HepG2 (cell line): Measurements from ENCODE around the gene BBS12.

ENCODE experiments used
- MAFK ChIP-seq, 2 experiments: IDR thresholded peaks in 1 of 2; conservative IDR thresholded peaks in 1 of 2; 2 replicates each; pipeline ENCODE4 v1.6.1; 2011; ENCODE audit warnings: improper control_type of control experiment in 2 of 2, low read length in 2 of 2
- POLR2AphosphoS5 ChIP-seq: IDR thresholded peaks from 2 replicates; pipeline ENCODE4 v1.6.1; 2012; ENCODE audit warnings: low read depth, low read length
- SP1 ChIP-seq, 2 experiments: fragments of 450-650 bp in 1 of 2; sonication (generic) in 1 of 2; formaldehyde crosslinking in 1 of 2; IDR thresholded peaks; 2 replicates each; pipeline versions ENCODE4 v1.4.0 to v1.6.1; 2016 to 2020; ENCODE audit warnings: missing genetic modification reagents in 1 of 2
- SUZ12 ChIP-seq: fragments of 150-350 bp; IDR thresholded peaks from 2 replicates; pipeline ENCODE4 v1.6.1; 2014; ENCODE audit warnings: low read depth, low read length
- ZNF232 ChIP-seq: sonication (generic); formaldehyde crosslinking; IDR thresholded peaks from 2 replicates; pipeline ENCODE4 v1.4.0; 2020; ENCODE audit warnings: missing genetic modification reagents, borderline replicate concordance
- ZNF549 ChIP-seq: sonication (generic); formaldehyde crosslinking; IDR thresholded peaks from 2 replicates; pipeline ENCODE4 v1.5.0; 2020; ENCODE audit warnings: missing genetic modification reagents
- TF ChIP-seq, protein P1 (sequence below): sonication (generic); formaldehyde crosslinking; IDR thresholded peaks from 2 replicates; pipeline ENCODE4 v1.4.0; 2020; ENCODE audit warnings: missing genetic modification reagents
- TF ChIP-seq, protein P2 (sequence below): sonication (generic); formaldehyde crosslinking; IDR thresholded peaks from 2 replicates; pipeline ENCODE4 v1.5.0; 2020; ENCODE audit warnings: mild to moderate bottlenecking, missing genetic modification reagents, moderate library complexity
- TF ChIP-seq, protein P3 (sequence below): sonication (generic); formaldehyde crosslinking; IDR thresholded peaks from 2 replicates; pipeline ENCODE4 v1.4.0; 2020; ENCODE audit warnings: missing genetic modification reagents
- TF ChIP-seq, protein P4 (sequence below): sonication (generic); formaldehyde crosslinking; IDR thresholded peaks from 2 replicates; pipeline ENCODE4 v1.9.0; 2021; ENCODE audit warnings: missing genetic modification reagents, borderline replicate concordance
- TF ChIP-seq, protein P5 (sequence below): sonication (generic); formaldehyde crosslinking; IDR thresholded peaks from 2 replicates; pipeline ENCODE4 v1.5.1; 2020; ENCODE audit warnings: missing genetic modification reagents, mild to moderate bottlenecking, borderline replicate concordance
- TF ChIP-seq, protein P6 (sequence below): conservative IDR thresholded peaks from 2 replicates; pipeline ENCODE4 v1.6.1; 2018; ENCODE audit warnings: missing genetic modification reagents

DNA sequence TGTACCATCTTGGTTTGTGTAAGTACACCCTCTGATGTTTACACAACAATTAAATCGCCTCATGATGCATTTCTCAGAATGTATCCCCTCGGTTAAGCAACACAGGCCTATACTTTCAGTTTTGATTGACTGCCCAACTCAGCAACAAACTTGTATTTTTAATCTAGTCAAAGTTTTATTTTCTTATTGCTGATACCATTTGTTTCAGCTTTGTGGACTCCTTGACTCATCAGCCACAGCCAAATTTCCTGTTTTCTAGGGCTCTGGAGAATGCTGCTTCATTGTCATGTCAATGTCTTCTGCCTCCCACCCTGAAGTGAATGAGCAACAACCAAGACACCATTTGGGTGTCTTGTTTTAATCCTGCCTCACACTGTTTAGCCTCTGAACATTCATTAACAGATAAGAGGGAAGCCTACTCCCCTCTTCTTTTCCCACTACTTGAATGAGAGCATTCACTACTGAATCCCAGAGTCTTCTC lies 14.0 kb downstream of the BBS12 start:
- TF ChIP-seq SP1 (IDR thresholded peaks at IDR 0.05): no peak
- TF ChIP-seq SP1 (CRISPR knock-in tag; IDR thresholded peaks at IDR 0.05): no peak
- no peak for TF ChIP-seq ZNF232
- TF ChIP-seq, protein P1, sequence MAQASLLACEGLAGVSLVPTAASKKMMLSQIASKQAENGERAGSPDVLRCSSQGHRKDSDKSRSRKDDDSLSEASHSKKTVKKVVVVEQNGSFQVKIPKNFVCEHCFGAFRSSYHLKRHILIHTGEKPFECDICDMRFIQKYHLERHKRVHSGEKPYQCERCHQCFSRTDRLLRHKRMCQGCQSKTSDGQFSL: no peak
- no peak for TF ChIP-seq MAFK (conservative IDR thresholded peaks at IDR 0.05 in 1 of 2, IDR thresholded peaks at IDR 0.05 in 1 of 2; ENCODE audit: low read length in 2 of 2)
- TF ChIP-seq, protein P2, sequence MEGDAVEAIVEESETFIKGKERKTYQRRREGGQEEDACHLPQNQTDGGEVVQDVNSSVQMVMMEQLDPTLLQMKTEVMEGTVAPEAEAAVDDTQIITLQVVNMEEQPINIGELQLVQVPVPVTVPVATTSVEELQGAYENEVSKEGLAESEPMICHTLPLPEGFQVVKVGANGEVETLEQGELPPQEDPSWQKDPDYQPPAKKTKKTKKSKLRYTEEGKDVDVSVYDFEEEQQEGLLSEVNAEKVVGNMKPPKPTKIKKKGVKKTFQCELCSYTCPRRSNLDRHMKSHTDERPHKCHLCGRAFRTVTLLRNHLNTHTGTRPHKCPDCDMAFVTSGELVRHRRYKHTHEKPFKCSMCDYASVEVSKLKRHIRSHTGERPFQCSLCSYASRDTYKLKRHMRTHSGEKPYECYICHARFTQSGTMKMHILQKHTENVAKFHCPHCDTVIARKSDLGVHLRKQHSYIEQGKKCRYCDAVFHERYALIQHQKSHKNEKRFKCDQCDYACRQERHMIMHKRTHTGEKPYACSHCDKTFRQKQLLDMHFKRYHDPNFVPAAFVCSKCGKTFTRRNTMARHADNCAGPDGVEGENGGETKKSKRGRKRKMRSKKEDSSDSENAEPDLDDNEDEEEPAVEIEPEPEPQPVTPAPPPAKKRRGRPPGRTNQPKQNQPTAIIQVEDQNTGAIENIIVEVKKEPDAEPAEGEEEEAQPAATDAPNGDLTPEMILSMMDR: no peak
- TF ChIP-seq ZNF549 (CRISPR knock-in tag): no peak
- no peak for TF ChIP-seq POLR2AphosphoS5
- TF ChIP-seq, protein P3, sequence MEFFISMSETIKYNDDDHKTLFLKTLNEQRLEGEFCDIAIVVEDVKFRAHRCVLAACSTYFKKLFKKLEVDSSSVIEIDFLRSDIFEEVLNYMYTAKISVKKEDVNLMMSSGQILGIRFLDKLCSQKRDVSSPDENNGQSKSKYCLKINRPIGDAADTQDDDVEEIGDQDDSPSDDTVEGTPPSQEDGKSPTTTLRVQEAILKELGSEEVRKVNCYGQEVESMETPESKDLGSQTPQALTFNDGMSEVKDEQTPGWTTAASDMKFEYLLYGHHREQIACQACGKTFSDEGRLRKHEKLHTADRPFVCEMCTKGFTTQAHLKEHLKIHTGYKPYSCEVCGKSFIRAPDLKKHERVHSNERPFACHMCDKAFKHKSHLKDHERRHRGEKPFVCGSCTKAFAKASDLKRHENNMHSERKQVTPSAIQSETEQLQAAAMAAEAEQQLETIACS (CRISPR knock-in tag): no peak
- TF ChIP-seq, protein P4, sequence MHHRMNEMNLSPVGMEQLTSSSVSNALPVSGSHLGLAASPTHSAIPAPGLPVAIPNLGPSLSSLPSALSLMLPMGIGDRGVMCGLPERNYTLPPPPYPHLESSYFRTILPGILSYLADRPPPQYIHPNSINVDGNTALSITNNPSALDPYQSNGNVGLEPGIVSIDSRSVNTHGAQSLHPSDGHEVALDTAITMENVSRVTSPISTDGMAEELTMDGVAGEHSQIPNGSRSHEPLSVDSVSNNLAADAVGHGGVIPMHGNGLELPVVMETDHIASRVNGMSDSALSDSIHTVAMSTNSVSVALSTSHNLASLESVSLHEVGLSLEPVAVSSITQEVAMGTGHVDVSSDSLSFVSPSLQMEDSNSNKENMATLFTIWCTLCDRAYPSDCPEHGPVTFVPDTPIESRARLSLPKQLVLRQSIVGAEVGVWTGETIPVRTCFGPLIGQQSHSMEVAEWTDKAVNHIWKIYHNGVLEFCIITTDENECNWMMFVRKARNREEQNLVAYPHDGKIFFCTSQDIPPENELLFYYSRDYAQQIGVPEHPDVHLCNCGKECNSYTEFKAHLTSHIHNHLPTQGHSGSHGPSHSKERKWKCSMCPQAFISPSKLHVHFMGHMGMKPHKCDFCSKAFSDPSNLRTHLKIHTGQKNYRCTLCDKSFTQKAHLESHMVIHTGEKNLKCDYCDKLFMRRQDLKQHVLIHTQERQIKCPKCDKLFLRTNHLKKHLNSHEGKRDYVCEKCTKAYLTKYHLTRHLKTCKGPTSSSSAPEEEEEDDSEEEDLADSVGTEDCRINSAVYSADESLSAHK (CRISPR knock-in tag): no peak
- TF ChIP-seq, protein P5, sequence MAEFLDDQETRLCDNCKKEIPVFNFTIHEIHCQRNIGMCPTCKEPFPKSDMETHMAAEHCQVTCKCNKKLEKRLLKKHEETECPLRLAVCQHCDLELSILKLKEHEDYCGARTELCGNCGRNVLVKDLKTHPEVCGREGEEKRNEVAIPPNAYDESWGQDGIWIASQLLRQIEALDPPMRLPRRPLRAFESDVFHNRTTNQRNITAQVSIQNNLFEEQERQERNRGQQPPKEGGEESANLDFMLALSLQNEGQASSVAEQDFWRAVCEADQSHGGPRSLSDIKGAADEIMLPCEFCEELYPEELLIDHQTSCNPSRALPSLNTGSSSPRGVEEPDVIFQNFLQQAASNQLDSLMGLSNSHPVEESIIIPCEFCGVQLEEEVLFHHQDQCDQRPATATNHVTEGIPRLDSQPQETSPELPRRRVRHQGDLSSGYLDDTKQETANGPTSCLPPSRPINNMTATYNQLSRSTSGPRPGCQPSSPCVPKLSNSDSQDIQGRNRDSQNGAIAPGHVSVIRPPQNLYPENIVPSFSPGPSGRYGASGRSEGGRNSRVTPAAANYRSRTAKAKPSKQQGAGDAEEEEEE: no peak
- TF ChIP-seq, protein P6, sequence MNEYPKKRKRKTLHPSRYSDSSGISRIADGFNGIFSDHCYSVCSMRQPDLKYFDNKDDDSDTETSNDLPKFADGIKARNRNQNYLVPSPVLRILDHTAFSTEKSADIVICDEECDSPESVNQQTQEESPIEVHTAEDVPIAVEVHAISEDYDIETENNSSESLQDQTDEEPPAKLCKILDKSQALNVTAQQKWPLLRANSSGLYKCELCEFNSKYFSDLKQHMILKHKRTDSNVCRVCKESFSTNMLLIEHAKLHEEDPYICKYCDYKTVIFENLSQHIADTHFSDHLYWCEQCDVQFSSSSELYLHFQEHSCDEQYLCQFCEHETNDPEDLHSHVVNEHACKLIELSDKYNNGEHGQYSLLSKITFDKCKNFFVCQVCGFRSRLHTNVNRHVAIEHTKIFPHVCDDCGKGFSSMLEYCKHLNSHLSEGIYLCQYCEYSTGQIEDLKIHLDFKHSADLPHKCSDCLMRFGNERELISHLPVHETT (CRISPR knock-in tag): no peak
- no peak for TF ChIP-seq SUZ12
